H54 (cell line): Measurements from ENCODE around the gene GPN3.
"Not testable (repeated sequence)": the region's sequence is repeated elsewhere in the genome, so short reads cannot be mapped to it uniquely, and the experiment has no call there.

ENCODE experiments used
- DNase-seq: peaks from one replicate; pipeline ENCODE4 v3.0.0; 2011; ENCODE audit warnings: low spot score, mixed read lengths; ENCODE audit not compliant: insufficient read length
- FAIRE-seq: peaks from 3 replicates; lab custom pipeline; 2011; peaks lifted over from hg19 to GRCh38; lab: Jason Lieb, UNC
- POLR2A ChIP-seq: IDR thresholded peaks from 2 replicates; pipeline ENCODE4 v1.6.1; 2011; ENCODE audit warnings: low read depth, mild to moderate bottlenecking, low read length

Gene GPN3

GRCh38 chr12:110465024-110465423, 3.0 kb downstream of the GPN3 start:
- DNase-seq (no peak), FAIRE-seq (no peak)
- TF ChIP-seq POLR2A, result no peak

DNA sequence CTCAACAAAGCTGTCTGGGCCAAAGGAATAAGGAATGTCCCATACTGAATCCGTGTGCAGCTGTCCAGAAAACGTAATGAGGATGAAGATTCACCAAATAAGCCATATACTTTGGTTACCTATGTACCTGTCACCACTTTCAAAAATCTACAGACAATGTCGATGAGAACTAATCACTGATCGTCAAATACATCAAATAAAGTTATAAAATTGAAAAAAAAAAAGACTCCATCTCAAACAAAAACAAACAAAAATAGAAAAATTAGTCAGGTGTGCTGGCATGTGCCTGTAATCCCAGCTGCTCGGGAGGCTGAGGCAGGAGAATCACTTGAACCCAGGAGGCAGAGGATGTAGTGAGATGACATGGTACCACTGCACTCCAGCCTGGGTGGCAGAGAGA, 6.9 kb downstream of the GPN3 start:
- not testable (repeated sequence) for DNase-seq, FAIRE-seq

- no peak for DNase-seq
- no peak for TF ChIP-seq POLR2A
- no peak for FAIRE-seq
These were observed 9.3 kb downstream of the GPN3 start for GRCh38 chr12:110458756-110459155.

DNA sequence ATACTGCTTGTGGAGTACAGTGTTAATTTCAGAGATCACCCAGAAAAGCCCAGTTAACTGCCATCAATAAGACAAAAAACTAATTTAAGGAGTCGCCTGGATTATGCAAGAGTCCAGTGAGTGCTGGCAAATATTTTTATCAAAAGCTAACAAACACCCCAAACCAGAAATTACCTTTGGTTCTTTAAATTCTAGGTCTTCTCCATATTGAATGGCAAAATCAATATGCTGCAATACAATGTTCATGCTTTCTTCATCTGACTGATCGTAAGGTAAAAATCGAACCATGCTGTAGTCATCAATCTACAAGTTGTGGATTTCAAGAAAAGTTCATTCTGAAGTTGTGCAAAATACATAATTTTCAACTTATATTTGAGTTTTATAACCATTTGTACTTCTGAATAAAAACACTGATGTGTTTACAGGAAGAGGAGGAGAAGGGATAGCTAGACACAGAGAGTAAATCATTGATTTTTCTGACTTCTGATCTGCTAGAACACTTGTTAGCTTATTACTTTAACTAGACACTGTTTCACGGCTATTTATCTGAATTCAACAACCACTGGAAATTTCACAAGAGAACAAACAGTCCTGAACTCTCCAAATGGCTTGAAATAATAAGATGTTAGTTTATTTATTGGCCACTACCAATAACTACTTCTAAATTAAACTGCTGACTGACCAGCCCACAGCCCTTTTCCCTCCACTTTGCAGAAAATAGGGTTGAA, 14.3 kb downstream of the GPN3 start:
- DNase-seq (no peak), FAIRE-seq (no peak)
- no peak for TF ChIP-seq POLR2A

DNA sequence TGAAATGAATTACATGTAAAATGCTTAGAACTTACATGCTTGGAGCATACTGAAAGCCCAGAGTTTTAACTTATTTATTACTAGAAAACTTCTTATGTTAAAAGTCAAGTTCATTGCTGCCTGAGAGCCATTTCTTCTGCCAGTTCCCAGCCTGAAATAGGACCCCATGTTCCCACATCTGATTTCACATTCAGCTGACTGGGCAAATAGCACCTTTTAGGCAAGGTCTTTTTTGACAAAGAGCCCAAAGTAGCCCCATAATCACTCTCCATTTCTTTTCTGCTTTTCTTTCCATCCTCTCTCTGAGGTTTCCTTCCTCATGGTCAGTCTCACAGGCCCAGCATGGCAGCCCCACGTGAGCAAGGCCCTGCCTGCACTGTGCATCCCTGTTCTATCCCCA, 16.8 kb downstream of the GPN3 start:
- FAIRE-seq (no peak), DNase-seq (no peak)
- TF ChIP-seq POLR2A, result no peak

DNA sequence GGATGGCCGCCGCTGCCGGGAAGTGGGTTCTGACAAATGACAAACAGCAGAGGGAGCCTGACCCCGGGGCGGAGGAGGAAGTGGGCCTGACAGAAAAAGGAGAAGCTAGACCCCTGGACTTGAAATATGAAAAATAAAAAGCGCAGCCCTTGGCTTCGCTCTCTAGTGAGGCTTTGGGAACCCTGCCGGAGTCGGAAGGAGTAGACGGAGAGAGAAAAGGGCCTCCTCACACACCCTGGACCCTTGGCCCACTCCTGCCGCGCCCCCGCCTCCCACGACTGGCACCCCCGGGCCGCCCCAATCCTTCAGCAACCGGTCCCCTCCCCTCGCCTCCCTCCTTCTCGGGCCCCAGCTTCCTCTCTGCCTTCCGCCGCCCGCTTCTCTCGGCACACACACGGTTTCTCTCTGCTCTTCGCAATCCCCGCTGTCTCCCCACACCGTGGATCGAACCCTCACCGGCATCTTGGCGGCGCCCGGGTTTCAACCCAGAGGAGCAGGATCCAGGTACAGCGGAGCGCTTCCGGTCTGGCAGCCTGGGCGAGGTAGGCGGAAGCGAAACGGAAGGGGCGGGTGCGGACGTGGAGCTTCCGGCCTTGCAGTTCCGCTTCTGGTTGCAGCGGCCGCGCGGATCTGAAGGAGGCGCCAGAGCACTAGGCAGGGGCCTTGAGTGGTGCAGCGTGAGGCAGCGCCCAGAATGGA, 18.1 kb downstream of the GPN3 start, which contains the start of gene ARPC3:
TSS of gene ARPC3 (minus strand) at position 539 of the 699 bp plus-strand sequence. CDS start at position 462, 77 bp downstream.
- TF ChIP-seq POLR2A, result peak; percentile 73; the same call in 1 of the 2 replicates
- DNase-seq (peak; percentile 80), FAIRE-seq (peak; percentile 85)

GRCh38 chr12:110444455-110444854, 23.6 kb downstream of the GPN3 start:
- TF ChIP-seq POLR2A, result no peak
- FAIRE-seq (no peak), DNase-seq (no peak)

- FAIRE-seq (no peak), DNase-seq (no peak)
These were observed 31.8 kb downstream of the GPN3 start for GRCh38 chr12:110436231-110436630.

DNA sequence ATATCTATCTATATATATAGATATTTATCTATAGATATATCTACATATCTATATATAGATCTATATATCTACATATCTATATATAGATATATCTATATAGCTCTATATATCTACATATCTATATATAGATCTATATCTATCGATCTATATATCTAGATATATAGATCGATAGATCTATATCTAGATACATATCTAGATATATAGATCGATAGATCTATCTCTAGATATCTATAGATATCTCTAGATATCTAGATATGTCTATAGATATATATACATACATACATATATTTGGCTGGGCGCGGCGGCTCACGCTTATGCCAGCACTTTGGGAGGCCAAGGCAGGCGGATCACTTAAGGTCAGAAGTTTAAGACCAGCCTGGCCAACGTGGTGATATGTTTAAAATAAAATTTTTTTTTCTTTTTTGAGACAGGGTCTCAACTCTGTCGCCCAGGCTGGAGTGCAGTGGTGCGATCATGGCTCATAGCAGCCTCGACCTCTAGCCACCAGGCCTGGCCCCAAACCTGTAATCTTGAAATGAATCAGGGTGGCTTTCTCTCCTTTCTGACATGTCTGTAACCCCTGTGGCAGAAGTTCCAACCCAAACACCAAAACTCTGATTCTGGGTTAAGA, 36.0 kb downstream of the GPN3 start:
- FAIRE-seq (no peak), DNase-seq (no peak)
- no peak for TF ChIP-seq POLR2A

More at GRCh38 chr12:110436231-110436630, 31.8 kb downstream of the GPN3 start:
- no peak for TF ChIP-seq POLR2A

GRCh38 chr12:110429676-110430075, 38.4 kb downstream of the GPN3 start:
- FAIRE-seq, DNase-seq: not testable (repeated sequence)

DNA sequence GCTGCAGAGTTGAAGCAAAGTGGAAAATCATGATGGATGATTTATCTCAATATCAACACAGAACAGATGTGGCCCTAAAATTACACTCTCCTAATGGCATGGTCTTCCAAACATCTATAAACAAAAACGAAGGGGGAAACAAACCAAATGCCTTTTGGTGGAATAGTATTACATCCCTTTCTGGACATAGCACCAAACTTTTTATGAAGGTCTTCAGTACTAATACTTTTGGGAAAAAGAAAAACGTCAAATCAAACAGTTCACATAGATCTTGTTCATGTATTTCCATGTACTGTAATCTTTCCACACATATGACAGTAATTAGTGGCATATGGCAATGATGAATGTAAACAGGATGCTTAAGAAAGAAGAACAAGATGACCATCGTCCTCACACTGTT, 41.7 kb downstream of the GPN3 start:
- TF ChIP-seq POLR2A, result no peak
- DNase-seq (no peak), FAIRE-seq (no peak)

GRCh38 chr12:110424237-110424636, 43.8 kb downstream of the GPN3 start:
- TF ChIP-seq POLR2A, result no peak

GRCh38 chr12:110421701-110422100, 46.4 kb downstream of the GPN3 start:
- DNase-seq (no peak), FAIRE-seq (no peak)
- no peak for TF ChIP-seq POLR2A

More at GRCh38 chr12:110424237-110424636, 43.8 kb downstream of the GPN3 start:
- FAIRE-seq, result no peak
- DNase-seq, result peak; percentile 12

DNA sequence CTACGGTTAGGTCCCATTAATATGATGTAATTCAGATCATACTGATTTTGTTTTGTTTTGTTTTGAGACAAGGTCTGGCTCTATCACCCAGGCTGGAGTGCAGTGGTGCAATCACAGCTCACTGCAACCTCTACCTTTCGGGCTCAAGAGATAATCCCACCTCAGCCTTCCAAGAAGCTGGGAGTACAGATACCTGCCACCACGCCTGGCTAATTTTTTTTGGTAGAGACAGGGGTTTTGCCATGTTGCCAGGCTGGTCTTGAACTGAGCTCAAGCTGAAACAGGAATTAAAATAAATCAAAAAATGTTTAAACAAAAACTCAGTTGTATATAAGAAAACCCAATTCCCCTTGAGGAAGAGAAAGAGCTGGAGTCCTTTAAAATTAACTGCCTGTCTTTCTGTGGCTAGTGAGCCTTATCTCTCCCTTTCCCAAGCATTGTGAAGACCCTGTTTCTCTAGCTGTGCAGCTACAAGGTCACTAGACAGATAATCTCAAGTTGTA, 46.8 kb downstream of the GPN3 start:
- no peak for TF ChIP-seq POLR2A
- DNase-seq (no peak), FAIRE-seq (no peak)

DNA sequence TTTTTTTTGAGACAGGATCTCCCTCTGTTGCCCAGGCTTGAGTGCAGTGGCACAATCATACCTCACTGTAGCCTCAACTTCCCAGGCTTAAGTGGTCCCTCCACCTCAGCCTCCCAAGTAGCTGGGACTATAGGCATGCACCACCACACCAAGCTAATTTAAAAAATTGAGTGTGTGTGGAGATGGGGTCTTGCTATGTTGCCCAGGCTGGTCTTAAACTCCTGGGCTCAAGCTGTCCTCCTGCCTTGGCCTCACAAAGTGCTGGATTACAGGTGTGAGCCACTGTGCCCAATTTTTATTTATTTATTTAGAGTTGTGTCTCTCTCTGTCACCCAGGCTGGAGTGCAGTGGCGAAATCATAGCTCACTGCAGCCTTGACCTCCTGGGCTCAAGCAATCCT, 47.4 kb downstream of the GPN3 start:
- DNase-seq, FAIRE-seq: not testable (repeated sequence)

- DNase-seq, FAIRE-seq: not testable (repeated sequence)
These were observed 50.9 kb downstream of the GPN3 start for GRCh38 chr12:110417113-110417512.

DNA sequence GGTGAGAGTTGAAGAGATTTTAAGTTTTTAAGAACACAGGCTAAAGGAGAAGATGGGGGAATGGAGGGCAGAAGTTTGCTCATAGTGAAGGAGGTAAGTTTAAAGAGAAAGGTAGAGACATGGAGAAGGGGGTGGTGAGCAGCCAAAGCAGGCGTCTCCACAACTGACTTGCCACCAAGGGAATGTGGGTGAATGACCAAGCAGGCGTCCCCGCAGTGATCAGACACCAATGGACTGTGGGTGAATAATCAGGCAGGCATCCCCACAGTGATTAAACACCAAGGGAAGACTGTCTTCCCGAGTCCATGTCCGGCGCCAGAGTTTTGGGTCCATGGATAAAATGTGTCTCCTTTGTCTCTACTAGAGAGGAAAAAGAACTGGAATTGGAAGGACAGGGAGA, 58.0 kb downstream of the GPN3 start:
- DNase-seq, FAIRE-seq: not testable (repeated sequence)

- FAIRE-seq, result not testable (repeated sequence)
These were observed 62.9 kb downstream of the GPN3 start for GRCh38 chr12:110405126-110405662.

More at GRCh38 chr12:110405126-110405662, 62.9 kb downstream of the GPN3 start:
- DNase-seq, result not testable (repeated sequence)
